ENCODE results near the gene CDCA3.

CDCA3 gene

DNA sequence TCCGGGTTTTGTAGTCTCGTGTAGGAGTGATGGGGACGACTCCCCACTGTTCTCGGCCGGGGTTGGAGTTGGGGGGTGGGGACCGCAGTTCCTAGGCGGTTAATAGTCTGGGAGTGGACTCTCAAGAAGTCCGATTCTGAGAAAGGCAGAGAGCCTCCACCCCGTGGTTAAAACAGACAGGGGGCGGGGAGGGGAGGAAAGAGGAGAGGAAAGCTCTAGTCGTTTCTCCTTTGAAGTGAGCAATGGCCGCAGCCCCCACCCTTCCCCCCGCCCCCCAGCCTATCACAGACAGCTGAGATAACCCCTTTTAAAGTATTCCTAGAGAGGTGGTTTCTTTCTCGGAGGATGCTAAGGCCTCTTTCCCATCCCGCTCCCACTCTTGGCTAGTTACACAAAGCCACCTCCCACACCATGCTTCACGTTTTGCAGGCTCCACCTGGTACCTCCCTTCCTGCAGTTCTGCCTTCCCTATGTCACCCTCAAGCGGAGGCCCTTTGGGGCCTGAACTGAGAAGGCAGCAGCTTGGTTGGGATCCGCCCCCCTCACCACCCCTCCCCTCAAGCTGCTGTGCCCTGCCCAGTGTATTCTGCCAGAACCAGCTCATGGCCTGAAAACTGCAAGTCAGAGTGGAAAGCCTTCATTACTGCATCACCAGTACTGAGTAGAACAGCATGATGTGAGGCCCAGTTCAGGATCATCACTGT lies 1.7 kb upstream of the CDCA3 start:
- DNase-seq = no peak

- DNase-seq = peak; percentile 93
These were observed 1.0 kb upstream of the CDCA3 start, which contains the start of gene USP5 for GRCh38 chr12:6851921-6852650. TSS of gene USP5 (plus strand) at chr12:6852150. CDS start at chr12:6852180, 30 bp downstream.

GRCh38 chr12:6850796-6851152 lies 312 bp downstream of the CDCA3 start:
- DNase-seq = no peak

- no peak for DNase-seq
These were observed 1.0 kb downstream of the CDCA3 start for GRCh38 chr12:6849976-6850560.

GRCh38 chr12:6849427-6849826 lies 1.7 kb downstream of the CDCA3 start:
- DNase-seq = no peak

DNA sequence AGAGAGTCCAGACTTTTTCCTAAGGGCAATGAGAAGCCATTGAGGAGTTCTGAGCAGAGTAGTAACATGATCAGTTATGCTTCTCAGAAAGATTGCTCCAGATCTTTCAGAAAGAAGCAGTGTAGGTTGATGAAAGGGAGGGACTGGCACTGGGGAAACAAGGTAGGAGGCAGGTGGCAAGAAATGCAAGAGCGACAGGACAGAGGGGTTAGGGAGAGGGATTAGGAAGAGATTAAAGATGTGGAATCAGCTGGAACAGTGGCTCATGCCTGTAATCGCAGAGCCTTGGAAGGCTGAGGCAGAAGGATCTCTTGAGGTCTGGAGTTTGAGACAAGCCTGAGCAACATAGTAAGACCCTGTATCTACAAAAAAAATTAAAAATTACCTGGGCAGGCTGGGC lies 3.4 kb downstream of the CDCA3 start:
- no peak for DNase-seq

DNA sequence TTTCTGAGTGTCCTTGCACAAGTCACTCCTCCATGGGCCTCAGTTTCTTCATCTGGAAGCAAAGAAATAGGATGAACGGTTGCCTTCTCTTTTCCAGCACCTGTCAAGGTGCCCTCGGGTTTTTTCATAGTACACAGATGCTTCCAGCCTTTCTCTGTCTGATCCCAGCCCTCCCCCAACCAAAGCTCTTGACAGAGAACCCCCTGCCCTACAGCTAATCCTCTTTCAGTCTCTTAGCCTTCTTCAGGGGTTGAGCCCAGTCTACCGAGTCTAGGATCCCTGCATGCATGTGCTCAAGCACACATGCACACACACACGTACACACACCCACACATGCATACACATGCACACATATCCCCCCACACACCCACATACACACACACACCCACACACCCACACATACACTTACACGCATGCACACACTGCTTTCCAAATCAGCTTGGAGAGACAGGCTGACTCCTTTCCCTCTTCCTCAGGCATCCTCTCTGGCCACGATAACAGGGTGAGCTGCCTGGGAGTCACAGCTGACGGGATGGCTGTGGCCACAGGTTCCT lies 4.7 kb downstream of the CDCA3 start:
- no peak for DNase-seq

- DNase-seq = no peak
These were observed 5.7 kb downstream of the CDCA3 start for GRCh38 chr12:6845395-6845794.

DNA sequence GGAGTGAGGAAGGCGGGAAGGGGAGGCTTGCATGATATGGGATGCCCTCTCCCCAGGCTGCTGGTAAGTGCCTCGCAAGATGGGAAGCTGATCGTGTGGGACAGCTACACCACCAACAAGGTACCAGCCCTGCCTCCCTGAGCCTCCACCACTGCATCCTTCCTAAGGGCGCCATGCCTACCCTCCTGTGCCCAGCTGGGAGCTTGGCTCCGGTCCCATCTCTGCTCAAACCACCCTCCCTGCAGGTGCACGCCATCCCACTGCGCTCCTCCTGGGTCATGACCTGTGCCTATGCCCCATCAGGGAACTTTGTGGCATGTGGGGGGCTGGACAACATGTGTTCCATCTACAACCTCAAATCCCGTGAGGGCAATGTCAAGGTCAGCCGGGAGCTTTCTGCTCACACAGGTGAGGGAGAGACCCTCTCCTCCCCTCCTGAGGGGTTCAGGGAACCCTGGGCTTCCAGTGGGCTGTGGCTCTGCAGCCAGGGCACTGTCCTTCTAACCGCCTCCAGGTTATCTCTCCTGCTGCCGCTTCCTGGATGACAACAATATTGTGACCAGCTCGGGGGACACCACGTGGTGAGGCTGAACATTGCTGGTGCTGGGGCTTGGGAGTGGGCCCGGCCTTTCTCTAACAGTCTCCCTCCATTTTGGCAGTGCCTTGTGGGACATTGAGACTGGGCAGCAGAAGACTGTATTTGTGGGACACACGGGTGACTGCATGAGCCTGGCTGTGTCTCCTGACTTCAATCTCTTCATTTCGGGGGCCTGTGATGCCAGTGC lies 7.8 kb downstream of the CDCA3 start:
- DNase-seq = no peak

DNA sequence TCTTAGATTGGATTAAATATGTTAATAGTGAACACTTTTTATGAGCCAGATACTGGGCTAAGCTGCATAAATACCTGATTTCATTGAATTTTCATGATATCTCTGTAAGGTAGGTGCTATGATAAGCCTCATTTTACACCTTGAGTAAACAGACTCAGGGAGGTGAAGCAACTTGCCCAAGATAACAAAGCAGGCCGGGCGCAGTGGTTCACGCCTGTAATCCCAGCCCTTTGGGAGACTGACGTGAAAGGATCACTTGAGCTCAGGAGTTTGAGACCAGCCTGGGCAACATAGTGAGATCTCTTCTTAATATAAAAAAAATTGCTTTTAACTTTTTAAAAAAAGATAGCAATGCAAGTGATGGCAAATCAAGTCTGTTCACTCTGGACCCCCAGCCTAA lies 9.0 kb downstream of the CDCA3 start:
- no peak for DNase-seq

DNA sequence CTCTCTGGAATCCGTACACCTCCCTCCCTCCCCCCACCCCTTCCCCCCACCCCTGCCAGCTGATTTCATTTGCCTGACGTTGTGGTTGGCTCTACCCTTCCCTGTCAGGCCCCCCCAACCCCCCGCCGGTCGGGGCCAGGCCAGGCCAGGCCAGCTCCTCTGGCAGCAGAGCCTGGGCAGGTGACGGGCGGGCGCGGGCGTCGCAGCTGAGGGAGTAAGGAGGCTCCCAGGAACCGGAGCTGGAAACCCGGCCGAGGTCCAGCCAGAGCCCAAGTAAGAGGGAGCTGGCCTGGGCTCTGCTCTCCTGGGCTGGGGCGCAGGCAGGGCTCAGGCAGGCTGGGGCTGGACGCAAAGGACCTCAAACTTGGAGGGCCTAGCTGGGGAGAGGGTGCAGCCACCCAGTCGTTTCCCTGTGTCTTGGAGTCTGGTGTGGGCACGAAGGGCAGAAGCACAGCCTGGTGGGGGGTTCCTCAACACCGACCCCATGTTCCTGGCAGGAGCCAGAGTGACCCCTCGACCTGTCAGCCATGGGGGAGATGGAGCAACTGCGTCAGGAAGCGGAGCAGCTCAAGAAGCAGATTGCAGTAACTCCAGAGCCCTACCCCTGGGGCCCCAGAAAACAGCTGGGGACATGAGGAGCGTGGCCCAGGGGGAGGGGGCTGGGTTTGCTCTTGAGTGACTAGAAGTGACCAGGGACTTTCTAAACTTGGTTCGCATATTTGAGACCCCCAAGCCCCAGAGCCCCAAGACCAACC lies 10.1 kb downstream of the CDCA3 start, which contains the start of gene GNB3:
GNB3 (plus strand) TSS at position 165 of the 755 bp plus-strand sequence; CDS start at position 528, 363 bp downstream.
- no peak for DNase-seq

DNA sequence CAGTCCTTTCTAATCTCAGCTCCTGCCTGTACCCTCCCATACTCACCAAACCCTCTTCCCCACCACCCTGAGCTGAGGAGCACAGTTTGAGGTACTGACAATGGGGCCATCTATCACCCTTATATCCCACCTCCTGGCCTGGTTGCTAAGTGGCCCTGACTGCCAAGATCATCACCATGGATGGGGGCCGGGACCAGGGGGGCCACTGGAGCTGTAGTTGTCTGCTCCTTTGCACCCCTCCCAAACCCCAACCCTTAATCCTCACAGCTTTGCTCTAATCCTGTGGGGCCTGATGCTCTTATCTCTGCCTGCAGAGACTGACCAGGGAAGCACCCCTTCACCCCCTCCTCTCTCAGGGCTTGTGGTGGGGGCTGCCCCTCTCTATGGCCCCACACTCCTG lies 10.8 kb downstream of the CDCA3 start:
- DNase-seq = peak; percentile 95

GRCh38 chr12:6839482-6840201 lies 11.4 kb downstream of the CDCA3 start:
- DNase-seq = peak; percentile 89

DNA sequence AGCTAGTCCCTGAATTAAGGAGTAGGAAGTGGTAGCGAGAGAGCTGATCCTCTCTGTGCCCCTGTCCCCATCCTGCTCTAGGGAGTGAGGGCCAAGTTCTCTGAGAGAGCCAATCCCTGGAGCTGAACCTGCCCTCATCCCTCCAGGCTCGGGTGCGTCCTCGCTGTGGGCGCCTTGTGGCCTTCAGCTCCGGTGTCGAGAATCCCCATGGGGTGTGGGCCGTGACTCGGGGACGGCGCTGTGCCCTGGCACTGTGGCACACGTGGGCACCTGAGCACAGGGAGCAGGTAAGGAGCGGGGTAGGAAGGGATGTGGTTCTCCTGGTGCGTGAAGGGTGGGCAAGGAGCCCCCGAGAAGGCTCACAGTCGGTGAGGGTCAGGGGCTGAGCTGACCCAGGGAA lies 12.2 kb downstream of the CDCA3 start:
- no peak for DNase-seq

GRCh38 chr12:6837370-6838060 lies 13.6 kb downstream of the CDCA3 start:
- DNase-seq = no peak

- no peak for DNase-seq
These were observed 14.2 kb downstream of the CDCA3 start for GRCh38 chr12:6836851-6837250.

DNA sequence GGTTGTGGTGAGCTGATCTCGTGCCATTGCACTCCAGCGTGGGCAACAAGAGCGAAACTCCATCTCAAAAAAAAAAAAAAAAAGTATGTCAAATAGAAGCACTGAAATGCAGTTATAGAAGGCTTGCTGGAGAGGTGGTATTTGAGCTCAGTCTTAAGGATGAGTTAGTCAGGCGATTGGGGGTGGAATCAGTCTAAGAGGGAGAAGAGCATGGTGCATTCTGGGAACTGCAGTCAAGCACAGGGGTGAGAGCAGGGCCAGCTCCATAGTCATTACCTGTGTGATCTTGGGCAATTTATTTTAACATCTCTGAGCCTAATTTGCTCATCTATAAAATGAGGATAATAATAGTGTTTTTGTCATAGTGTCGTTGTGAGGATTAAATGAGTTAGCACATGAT lies 16.2 kb downstream of the CDCA3 start:
- no peak for DNase-seq

DNA sequence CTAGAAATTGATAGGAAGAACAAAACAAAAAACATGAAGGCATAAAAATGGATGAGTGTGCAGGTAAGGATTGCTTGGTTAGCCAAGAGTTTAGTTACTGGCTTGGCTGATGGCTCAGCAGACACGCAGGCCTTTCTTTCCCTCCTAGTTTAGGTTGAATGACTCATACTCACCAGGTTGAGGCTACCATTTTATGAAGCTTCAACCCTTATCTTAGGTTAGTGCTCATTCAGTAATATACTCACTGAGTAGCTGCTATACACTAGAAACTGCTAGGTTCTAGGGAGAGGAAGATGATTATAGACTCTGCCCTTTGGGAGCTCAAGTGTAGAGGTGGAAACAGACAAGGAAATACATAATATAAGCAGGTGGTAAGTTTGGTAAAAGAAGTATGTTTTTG lies 16.8 kb downstream of the CDCA3 start:
- no peak for DNase-seq

- DNase-seq = no peak
These were observed 17.7 kb downstream of the CDCA3 start for GRCh38 chr12:6833189-6833890.

DNA sequence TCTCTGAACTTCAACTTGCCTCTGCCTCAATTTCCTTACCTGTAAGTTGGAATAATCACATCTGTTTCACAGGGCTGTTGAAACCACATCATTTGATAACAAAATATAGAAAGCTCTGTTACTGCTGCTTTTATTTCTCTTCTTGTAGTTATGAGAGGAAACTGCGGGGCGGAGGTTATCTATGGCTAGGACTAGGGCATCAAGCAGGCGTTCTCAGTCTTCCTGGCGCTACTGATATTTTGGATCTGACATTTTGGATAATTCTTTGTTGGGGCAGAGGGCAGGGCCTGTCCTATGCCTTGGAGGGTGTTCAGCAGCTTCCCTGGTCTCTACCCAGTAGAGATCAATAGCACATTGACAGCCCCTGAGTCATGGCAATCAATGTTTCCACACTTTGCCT lies 19.0 kb downstream of the CDCA3 start:
- no peak for DNase-seq

Data from NCI-H524 treated with DMSO at 0.1 percent for 48 hours (cell line).